GM21619 (cell line): ENCODE results near the gene DMAC2L.
A peak's percentile ranks its signal among the peaks of the same experiment; 100 is the strongest.
"Not testable (repeated sequence)": the region's sequence is repeated elsewhere in the genome, so short reads cannot be mapped to it uniquely, and the experiment has no call there.

ENCODE experiments used
- ATAC-seq: cut with Tn5 transposase; IDR thresholded peaks from one replicate; pipeline ENCODE4 v1.9.1; 2021; ENCODE audit not compliant: unreplicated experiment

Gene DMAC2L

GRCh38 chr14:50353126-50353525 lies 41.0 kb downstream of the DMAC2L start:
- ATAC-seq, result no peak

GRCh38 chr14:50354527-50354926 lies 42.4 kb downstream of the DMAC2L start:
- ATAC-seq, result no peak

GRCh38 chr14:50355692-50356091 lies 43.6 kb downstream of the DMAC2L start:
- ATAC-seq, result no peak

GRCh38 chr14:50356283-50356682 lies 44.2 kb downstream of the DMAC2L start:
- ATAC-seq, result not testable (repeated sequence)

GRCh38 chr14:50357124-50357523 lies 45.0 kb downstream of the DMAC2L start:
- no peak for ATAC-seq

GRCh38 chr14:50357753-50358395 lies 45.8 kb downstream of the DMAC2L start:
- no peak for ATAC-seq

- no peak for ATAC-seq
Observed at GRCh38 chr14:50359631-50360030, 47.5 kb downstream of the DMAC2L start.

- no peak for ATAC-seq
Observed at GRCh38 chr14:50360093-50360492, 48.0 kb downstream of the DMAC2L start.

- ATAC-seq, result no peak
Observed at GRCh38 chr14:50360851-50361250, 48.7 kb downstream of the DMAC2L start.

- ATAC-seq, result not testable (repeated sequence)
Observed at GRCh38 chr14:50361473-50362403, 49.6 kb downstream of the DMAC2L start.

GRCh38 chr14:50362764-50363713 lies 50.9 kb downstream of the DMAC2L start:
- peak; percentile 33 for ATAC-seq

GRCh38 chr14:50363714-50364111 lies 51.6 kb downstream of the DMAC2L start:
- peak; percentile 95 for ATAC-seq

- ATAC-seq, result no peak
Observed at GRCh38 chr14:50364792-50365191, 52.7 kb downstream of the DMAC2L start.

- ATAC-seq, result not testable (repeated sequence)
Observed at GRCh38 chr14:50365572-50365971, 53.4 kb downstream of the DMAC2L start.

GRCh38 chr14:50366115-50366514 lies 54.0 kb downstream of the DMAC2L start:
- ATAC-seq, result no peak

GRCh38 chr14:50366589-50366988 lies 54.5 kb downstream of the DMAC2L start:
- ATAC-seq, result no peak

GRCh38 chr14:50371546-50371945 lies 59.4 kb downstream of the DMAC2L start:
- ATAC-seq, result no peak

GRCh38 chr14:50373959-50374358 lies 61.8 kb downstream of the DMAC2L start:
- ATAC-seq, result no peak

- no peak for ATAC-seq
Observed at GRCh38 chr14:50375760-50376159, 63.6 kb downstream of the DMAC2L start.
